Measurements from ENCODE around the gene ENTHD1.

The ENTHD1 gene

DNA sequence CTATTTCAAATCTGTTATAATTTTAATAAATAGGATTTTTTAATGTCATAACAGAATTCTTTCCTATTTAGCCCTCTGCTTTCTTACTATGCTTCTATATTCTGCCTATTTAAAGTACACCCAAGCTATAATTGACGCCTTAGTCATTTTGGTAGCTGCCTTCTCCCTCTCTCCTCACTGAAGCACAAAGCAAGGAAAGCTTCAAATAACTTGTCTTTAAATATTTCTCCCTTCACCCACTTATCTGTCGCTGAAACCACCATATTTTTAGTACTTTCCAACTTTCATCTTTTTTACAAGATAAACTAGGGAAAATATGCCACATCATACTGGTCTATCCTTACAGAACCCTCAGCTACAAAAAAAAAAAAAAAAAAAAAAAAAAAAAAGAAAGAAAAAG is 127.9 kb downstream of the ENTHD1 start:
- DNase-seq, result no peak
- Histone ChIP-seq H3K79me2 (ENCODE audit: low read length) (no peaks in the 10 kb centered on the region), H3K4me1 (ENCODE audit: low read length) (no peaks in the 10 kb centered on the region), H2AFZ (ENCODE audit: low read length) (no peak overlapping the region), H3K36me3 (replicated peaks; ENCODE audit: insufficient read depth, low read length) (no peaks in the 10 kb centered on the region), H3K4me2 (ENCODE audit: low read depth, low read length) (no peak overlapping the region), H3K9me2 (replicated peaks; ENCODE audit: insufficient read depth, low read length) (no peaks in the 10 kb centered on the region), H3K9ac (ENCODE audit: low read length) (no peak overlapping the region), H3K4me3 (ENCODE audit: low read length) (no peak overlapping the region), H3F3A (ENCODE audit: insufficient read depth, low read length) (no peaks in the 10 kb centered on the region), H3K27ac (ENCODE audit: low read length) (no peak overlapping the region), H4K20me1 (ENCODE audit: insufficient read depth, low read length) (no peaks in the 10 kb centered on the region), H3K27me3 (replicated peaks; ENCODE audit: insufficient read depth, low read length) (no peaks in the 10 kb centered on the region), H3K9me3 (replicated peaks; ENCODE audit: insufficient read depth, low read length) (no peaks in the 10 kb centered on the region)
- TF ChIP-seq, protein P1, sequence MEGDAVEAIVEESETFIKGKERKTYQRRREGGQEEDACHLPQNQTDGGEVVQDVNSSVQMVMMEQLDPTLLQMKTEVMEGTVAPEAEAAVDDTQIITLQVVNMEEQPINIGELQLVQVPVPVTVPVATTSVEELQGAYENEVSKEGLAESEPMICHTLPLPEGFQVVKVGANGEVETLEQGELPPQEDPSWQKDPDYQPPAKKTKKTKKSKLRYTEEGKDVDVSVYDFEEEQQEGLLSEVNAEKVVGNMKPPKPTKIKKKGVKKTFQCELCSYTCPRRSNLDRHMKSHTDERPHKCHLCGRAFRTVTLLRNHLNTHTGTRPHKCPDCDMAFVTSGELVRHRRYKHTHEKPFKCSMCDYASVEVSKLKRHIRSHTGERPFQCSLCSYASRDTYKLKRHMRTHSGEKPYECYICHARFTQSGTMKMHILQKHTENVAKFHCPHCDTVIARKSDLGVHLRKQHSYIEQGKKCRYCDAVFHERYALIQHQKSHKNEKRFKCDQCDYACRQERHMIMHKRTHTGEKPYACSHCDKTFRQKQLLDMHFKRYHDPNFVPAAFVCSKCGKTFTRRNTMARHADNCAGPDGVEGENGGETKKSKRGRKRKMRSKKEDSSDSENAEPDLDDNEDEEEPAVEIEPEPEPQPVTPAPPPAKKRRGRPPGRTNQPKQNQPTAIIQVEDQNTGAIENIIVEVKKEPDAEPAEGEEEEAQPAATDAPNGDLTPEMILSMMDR (IDR thresholded peaks at IDR 0.05; ENCODE audit: low read length), result no peak
- no peak for TF ChIP-seq EZH2phosphoT487 (IDR thresholded peaks at IDR 0.05; ENCODE audit: low read length)
- no peak for TF ChIP-seq EZH2 (optimal IDR thresholded peaks at IDR 0.05; ENCODE audit: low read depth, low read length)

DNA sequence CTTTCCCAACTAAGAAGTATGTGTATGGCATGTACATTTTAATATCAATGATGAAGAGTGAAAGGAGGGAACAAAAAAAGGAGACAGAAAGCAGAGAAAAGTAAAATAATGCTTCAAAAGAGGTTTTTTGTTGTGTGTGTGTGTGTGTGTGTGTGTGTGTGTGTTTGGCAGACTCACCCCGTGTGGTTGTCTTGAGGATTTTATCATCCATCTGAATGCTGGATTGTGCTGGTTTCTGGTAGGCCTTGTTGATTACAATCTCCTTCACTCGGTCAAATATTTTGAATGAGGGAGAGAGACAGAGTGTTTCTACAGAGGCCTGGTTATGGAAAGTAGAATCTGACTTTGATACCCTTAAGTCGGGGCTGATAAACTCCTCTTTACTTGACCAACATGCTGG is 128.5 kb downstream of the ENTHD1 start:
- Histone ChIP-seq H3K27me3 (replicated peaks; ENCODE audit: insufficient read depth, low read length) (no peaks in the 10 kb centered on the region), H3K4me2 (ENCODE audit: low read depth, low read length) (no peak overlapping the region), H3K4me1 (ENCODE audit: low read length) (no peaks in the 10 kb centered on the region), H3K36me3 (replicated peaks; ENCODE audit: insufficient read depth, low read length) (no peaks in the 10 kb centered on the region), H3K9me2 (replicated peaks; ENCODE audit: insufficient read depth, low read length) (no peaks in the 10 kb centered on the region), H3K4me3 (ENCODE audit: low read length) (no peak overlapping the region), H2AFZ (ENCODE audit: low read length) (no peak overlapping the region), H3K9me3 (replicated peaks; ENCODE audit: insufficient read depth, low read length) (no peaks in the 10 kb centered on the region), H3K9ac (ENCODE audit: low read length) (no peak overlapping the region), H4K20me1 (ENCODE audit: insufficient read depth, low read length) (no peaks in the 10 kb centered on the region), H3K79me2 (ENCODE audit: low read length) (no peaks in the 10 kb centered on the region), H3K27ac (ENCODE audit: low read length) (no peak overlapping the region), H3F3A (ENCODE audit: insufficient read depth, low read length) (no peaks in the 10 kb centered on the region)
- TF ChIP-seq EZH2 (optimal IDR thresholded peaks at IDR 0.05; ENCODE audit: low read depth, low read length), result no peak
- no peak for TF ChIP-seq EZH2phosphoT487 (IDR thresholded peaks at IDR 0.05; ENCODE audit: low read length)
- TF ChIP-seq, protein P1 (IDR thresholded peaks at IDR 0.05; ENCODE audit: low read length), result no peak
- DNase-seq, result no peak

DNA sequence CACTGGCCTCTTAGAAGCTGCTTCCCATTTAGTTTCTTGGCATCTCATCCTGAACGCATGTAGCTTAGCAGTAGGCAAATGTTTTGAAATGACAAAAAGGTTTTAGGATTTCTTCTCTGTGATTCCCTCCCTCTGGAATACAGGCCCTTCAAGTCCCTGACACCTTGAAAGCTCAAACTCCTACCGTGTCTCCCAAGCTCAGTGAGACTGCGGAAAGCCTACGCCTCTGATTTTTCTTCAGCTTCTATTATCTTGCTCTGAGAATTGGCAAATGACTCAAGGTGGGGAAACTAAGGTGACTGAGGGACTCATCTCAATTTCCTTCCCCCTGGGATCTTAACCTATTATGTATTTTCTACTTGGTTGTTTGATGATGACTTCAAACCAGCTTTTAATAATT is 130.3 kb downstream of the ENTHD1 start:
- Histone ChIP-seq H3K9me2 (replicated peaks; ENCODE audit: insufficient read depth, low read length) (no peaks in the 10 kb centered on the region), H3K9me3 (replicated peaks; ENCODE audit: insufficient read depth, low read length) (no peaks in the 10 kb centered on the region), H3K4me1 (ENCODE audit: low read length) (no peaks in the 10 kb centered on the region), H3F3A (ENCODE audit: insufficient read depth, low read length) (no peaks in the 10 kb centered on the region), H3K9ac (ENCODE audit: low read length) (no peak overlapping the region), H4K20me1 (ENCODE audit: insufficient read depth, low read length) (no peaks in the 10 kb centered on the region), H3K4me2 (ENCODE audit: low read depth, low read length) (no peak overlapping the region), H3K27me3 (replicated peaks; ENCODE audit: insufficient read depth, low read length) (no peaks in the 10 kb centered on the region), H3K4me3 (ENCODE audit: low read length) (no peak overlapping the region), H2AFZ (ENCODE audit: low read length) (no peak overlapping the region), H3K36me3 (replicated peaks; ENCODE audit: insufficient read depth, low read length) (no peaks in the 10 kb centered on the region), H3K79me2 (ENCODE audit: low read length) (no peaks in the 10 kb centered on the region), H3K27ac (ENCODE audit: low read length) (no peak overlapping the region)
- TF ChIP-seq, protein P1 (IDR thresholded peaks at IDR 0.05; ENCODE audit: low read length), result no peak
- TF ChIP-seq EZH2 (optimal IDR thresholded peaks at IDR 0.05; ENCODE audit: low read depth, low read length), result no peak
- DNase-seq, result no peak
